Esophagus squamous epithelium (tissue), 4 donors: Measurements from ENCODE around the gene RGS6.

Experiments
- CTCF ChIP-seq, 6 experiments: fragments of 450-650 bp in 4 of 6; fragments of 200-600 bp in 2 of 6; sonication (generic) in 2 of 6; IDR thresholded peaks; one replicate each; pipeline ENCODE4 v1.5.1; 2016 to 2019; ENCODE audit warnings: antibody characterized with exemption in 6 of 6, mild to moderate bottlenecking in 4 of 6, moderate library complexity in 4 of 6
- POLR2A ChIP-seq, 4 donors: fragments of 450-650 bp; IDR thresholded peaks; one replicate each; pipeline ENCODE4 v1.6.1; 2017; ENCODE audit warnings: antibody characterized with exemption in 4 of 4, mild to moderate bottlenecking in 4 of 4, moderate library complexity in 3 of 4

DNA sequence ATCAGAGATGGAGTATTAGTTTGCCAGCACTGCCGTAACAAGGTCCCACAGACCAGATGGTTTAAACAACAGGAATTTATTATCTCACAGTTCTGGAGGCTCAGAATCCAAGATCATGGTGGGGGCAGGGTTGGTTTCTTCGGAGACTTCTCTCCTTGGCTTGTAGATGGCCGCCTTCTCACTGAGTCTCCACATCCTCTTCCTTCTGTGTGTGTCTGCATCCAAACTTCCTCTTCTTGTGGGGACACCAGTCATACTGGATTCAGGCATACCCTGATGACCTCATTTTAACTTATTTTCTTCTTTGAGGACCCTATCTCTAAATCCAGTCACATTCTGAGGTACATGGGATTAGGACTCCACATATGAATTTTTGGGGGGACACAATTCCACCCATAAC is 455.5 kb downstream of the RGS6 start:
- TF ChIP-seq CTCF (IDR thresholded peaks at IDR 0.05) (no peak), POLR2A (IDR thresholded peaks at IDR 0.05) (no peak)
